DOHH2 (cell line): ENCODE data around the gene AUTS2.

Experiments
- H3F3A ChIP-seq: fragments of 200-600 bp; sonication (generic), shearing (Covaris generic); 2 replicates; pipeline ENCODE4 v1.6.0; 2016; ENCODE audit warnings: antibody characterized with exemption, mild to moderate bottlenecking; ENCODE audit not compliant: control insufficient read depth, insufficient read depth
- H3K27ac ChIP-seq: fragments of 200-600 bp; sonication (generic); 2 replicates; pipeline ENCODE4 v1.5.1; 2014; ENCODE audit warnings: low read depth, mild to moderate bottlenecking, low read length, moderate library complexity
- H3K27me3 ChIP-seq: fragments of 200-600 bp; sonication (generic); 2 replicates; pipeline ENCODE4 v1.6.1; 2014; ENCODE audit warnings: mild to moderate bottlenecking, low read length, mixed read lengths; ENCODE audit not compliant: control insufficient read depth
- H3K36me3 ChIP-seq: fragments of 200-600 bp; sonication (generic); 2 replicates; pipeline ENCODE4 v1.6.1; 2014; ENCODE audit warnings: mild to moderate bottlenecking, low read length, moderate library complexity, mixed read lengths; ENCODE audit not compliant: control insufficient read depth
- H3K4me1 ChIP-seq: fragments of 200-600 bp; sonication (generic); 2 replicates; pipeline ENCODE4 v1.6.1; 2014; ENCODE audit warnings: mild to moderate bottlenecking, low read length, mixed read lengths; ENCODE audit not compliant: control insufficient read depth
- H3K4me2 ChIP-seq: fragments of 200-600 bp; sonication (generic); 2 replicates; pipeline ENCODE4 v1.6.0; 2014; ENCODE audit warnings: mild to moderate bottlenecking, low read length, moderate library complexity
- H3K4me3 ChIP-seq: fragments of 200-600 bp; sonication (generic); 2 replicates; pipeline ENCODE4 v1.5.1; 2014; ENCODE audit warnings: mild to moderate bottlenecking, low read length, mixed read lengths
- H3K79me2 ChIP-seq: fragments of 200-600 bp; sonication (generic); 2 replicates; pipeline ENCODE4 v1.6.1; 2014; ENCODE audit warnings: mild to moderate bottlenecking, low read length, mixed read lengths; ENCODE audit not compliant: control insufficient read depth
- H3K9me2 ChIP-seq: fragments of 200-600 bp; sonication (generic); replicated peaks from 2 replicates; pipeline ENCODE4 v1.6.1; 2014; ENCODE audit warnings: mild to moderate bottlenecking, low read length, mixed read lengths; ENCODE audit not compliant: control insufficient read depth
- H3K9me3 ChIP-seq: fragments of 200-600 bp; sonication (generic); 2 replicates; pipeline ENCODE4 v1.6.1; 2014; ENCODE audit warnings: antibody characterized with exemption, low read length, mixed read lengths; ENCODE audit not compliant: control insufficient read depth, insufficient read depth
- H4K20me1 ChIP-seq: fragments of 200-600 bp; sonication (generic); 2 replicates; pipeline ENCODE4 v1.6.0; 2014; ENCODE audit warnings: low read depth, mild to moderate bottlenecking, antibody characterized with exemption, low read length, moderate library complexity; ENCODE audit not compliant: control insufficient read depth, insufficient read depth
- CTCF ChIP-seq: fragments of 200-600 bp; sonication (generic); IDR thresholded peaks from one replicate; pipeline ENCODE4 v1.5.1; 2014; ENCODE audit warnings: antibody characterized with exemption, mild to moderate bottlenecking, low read depth, low read length; ENCODE audit not compliant: poor library complexity, severe bottlenecking
- EZH2phosphoT487 ChIP-seq: fragments of 200-600 bp; sonication (generic); IDR thresholded peaks from 2 replicates; pipeline ENCODE4 v1.6.1; 2017; ENCODE audit warnings: borderline replicate concordance, mild to moderate bottlenecking, antibody characterized with exemption, low read length, moderate library complexity, mixed read lengths

The AUTS2 gene

DNA sequence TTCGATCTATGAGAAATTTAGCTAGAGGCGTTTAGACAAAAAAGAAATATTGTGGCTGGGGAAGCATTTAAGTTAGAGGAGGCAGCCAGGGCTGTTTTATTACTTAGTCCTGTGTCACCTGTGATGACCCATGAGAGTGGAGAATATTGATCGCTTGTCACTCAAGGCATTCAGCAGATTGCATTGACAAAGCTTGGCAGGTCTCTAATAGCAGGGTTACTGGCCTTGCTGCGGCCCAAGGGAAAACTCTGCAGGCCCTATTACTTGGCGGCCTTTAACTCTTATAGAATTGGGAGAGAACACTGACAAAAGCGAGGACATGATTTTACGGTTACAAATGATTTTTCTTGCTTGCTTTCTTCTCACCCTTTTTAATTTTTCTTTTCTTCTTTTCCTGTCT is 473.5 kb downstream of the AUTS2 start:
- Histone ChIP-seq H3K27ac (no peak overlapping the region), H3K79me2 (no peaks in the 10 kb centered on the region), H3K4me1 (no peaks in the 10 kb centered on the region), H3K36me3 (no peaks in the 10 kb centered on the region), H3K4me2 (no peak overlapping the region), H3K9me3 (no peaks in the 10 kb centered on the region), H4K20me1 (no peaks in the 10 kb centered on the region), H3K27me3 (no peaks in the 10 kb centered on the region), H3K4me3 (no peak overlapping the region), H3F3A (no peaks in the 10 kb centered on the region), H3K9me2 (no peaks in the 10 kb centered on the region)
- no peak for TF ChIP-seq CTCF

GRCh38 chr7:70072220-70072619 is 473.9 kb downstream of the AUTS2 start:
- no peak overlapping the region for H3K4me2 ChIP-seq
- no peaks in the 10 kb centered on the region for H3K36me3 ChIP-seq
- no peaks in the 10 kb centered on the region for H3K9me3 ChIP-seq
- TF ChIP-seq EZH2phosphoT487 (no peak), CTCF (no peak)
- no peaks in the 10 kb centered on the region for H4K20me1 ChIP-seq
- H3K27ac ChIP-seq, result no peak overlapping the region
- H3K4me1 ChIP-seq, result no peaks in the 10 kb centered on the region
- no peaks in the 10 kb centered on the region for H3K27me3 ChIP-seq
- H3F3A ChIP-seq, result no peaks in the 10 kb centered on the region
- no peaks in the 10 kb centered on the region for H3K9me2 ChIP-seq
- no peak overlapping the region for H3K4me3 ChIP-seq
- 0 out of 2 replicates have a peak, but pooled peaks cover under 1% of the 10 kb centered on the region for H3K79me2 ChIP-seq

DNA sequence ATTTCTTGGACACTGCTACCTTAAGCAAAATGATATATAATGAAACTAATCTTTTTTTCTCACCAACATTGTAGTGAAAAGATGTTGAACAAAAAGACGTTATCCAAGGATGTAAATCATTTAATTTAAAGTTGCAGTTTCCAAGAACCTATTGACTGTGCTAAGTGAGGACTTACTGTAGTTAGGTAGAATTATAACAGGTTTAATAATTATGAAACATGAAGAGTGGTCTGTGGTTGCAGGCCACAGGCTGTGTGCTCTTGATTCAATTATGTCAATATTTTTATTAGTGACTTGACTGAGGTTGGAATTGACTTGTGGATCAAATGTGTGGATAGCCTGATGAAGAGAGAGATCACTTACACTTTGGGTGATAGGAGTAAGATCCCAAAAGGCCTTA is 478.1 kb downstream of the AUTS2 start:
- no peaks in the 10 kb centered on the region for H4K20me1 ChIP-seq
- peaks cover 12% of the 10 kb centered on the region for H3K4me1 ChIP-seq
- no peaks in the 10 kb centered on the region for H3K9me3 ChIP-seq
- TF ChIP-seq CTCF (no peak), EZH2phosphoT487 (no peak)
- no peaks in the 10 kb centered on the region for H3K27me3 ChIP-seq
- H3K9me2 ChIP-seq, result no peaks in the 10 kb centered on the region
- no peak overlapping the region for H3K4me3 ChIP-seq
- H3K79me2 ChIP-seq, result 0 out of 2 replicates have a peak, but pooled peaks cover 3% of the 10 kb centered on the region
- no peaks in the 10 kb centered on the region for H3F3A ChIP-seq
- no peak overlapping the region for H3K27ac ChIP-seq
- no peaks in the 10 kb centered on the region for H3K36me3 ChIP-seq
- H3K4me2 ChIP-seq, result no peak overlapping the region
